H1 (cell line): ENCODE measurements around the gene EFHC1.

Source experiments
- CBX8 ChIP-seq: fragments of 300-800, 300-1000 bp; sonication (generic); IDR thresholded peaks from 2 replicates; pipeline ENCODE4 v1.7.1; 2016; ENCODE audit warnings: low read depth, low read length, borderline replicate concordance
- CHD1 ChIP-seq: IDR thresholded peaks from 2 replicates; pipeline ENCODE4 v1.6.1; 2012; ENCODE audit warnings: low read depth, low read length, improper control_type of control experiment
- EP300 ChIP-seq, 2 experiments: IDR thresholded peaks; 1 replicate in 1 of 2; 2 replicates in 1 of 2; pipeline ENCODE4 v1.6.1; 2011 to 2012; ENCODE audit warnings: low read depth in 2 of 2, low read length in 2 of 2, mild to moderate bottlenecking in 2 of 2, borderline replicate concordance in 1 of 2, inconsistent platforms in 1 of 2, moderate library complexity in 1 of 2
- TF ChIP-seq, protein P1 (sequence below), 3 experiments: IDR thresholded peaks; 1 replicate in 2 of 3; 2 replicates in 1 of 3; pipeline versions ENCODE4 v1.5.1 to v1.6.1; 2011; ENCODE audit warnings: low read length in 3 of 3, mild to moderate bottlenecking in 3 of 3, inconsistent platforms in 2 of 3, low read depth in 1 of 3, moderate library complexity in 1 of 3; ENCODE audit not compliant: insufficient read depth in 1 of 3; ENCODE audit errors: control extremely low read depth in 1 of 3

DNA sequence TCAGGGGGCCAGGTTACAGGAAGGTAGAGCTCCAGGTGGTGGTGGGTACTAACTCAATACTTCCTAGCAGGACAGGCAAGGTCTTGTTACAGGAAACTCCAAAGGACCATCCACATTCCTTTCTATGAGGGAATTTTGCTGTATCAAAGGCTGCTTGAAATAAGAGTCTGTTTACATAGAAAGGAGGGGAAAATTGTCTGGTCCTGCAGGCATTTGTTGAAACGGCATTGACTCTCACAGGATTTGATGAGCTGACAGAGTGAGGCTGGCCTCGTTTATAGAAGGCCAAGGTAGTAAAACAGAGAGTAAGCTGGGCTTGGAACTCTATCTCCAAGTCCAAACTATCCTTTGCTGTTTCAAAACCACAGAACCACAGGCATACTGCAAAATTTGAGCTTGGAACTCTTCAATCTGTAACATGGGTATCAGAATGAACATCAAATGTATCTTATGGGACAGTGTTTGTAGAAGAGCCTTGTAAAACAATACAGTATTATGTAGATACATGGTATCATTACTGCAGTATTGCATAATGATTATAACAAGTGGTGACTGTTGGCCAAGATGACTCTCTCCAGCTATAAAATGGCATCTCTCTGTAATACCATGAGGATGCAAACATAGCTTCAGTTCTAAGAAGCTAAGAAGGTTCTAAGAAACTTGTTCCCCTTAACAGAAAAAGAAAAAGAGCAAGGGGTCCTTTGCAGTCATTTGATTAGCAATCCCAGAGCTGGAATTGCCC lies 95.2 kb downstream of the EFHC1 start:
- TF ChIP-seq, protein P1, sequence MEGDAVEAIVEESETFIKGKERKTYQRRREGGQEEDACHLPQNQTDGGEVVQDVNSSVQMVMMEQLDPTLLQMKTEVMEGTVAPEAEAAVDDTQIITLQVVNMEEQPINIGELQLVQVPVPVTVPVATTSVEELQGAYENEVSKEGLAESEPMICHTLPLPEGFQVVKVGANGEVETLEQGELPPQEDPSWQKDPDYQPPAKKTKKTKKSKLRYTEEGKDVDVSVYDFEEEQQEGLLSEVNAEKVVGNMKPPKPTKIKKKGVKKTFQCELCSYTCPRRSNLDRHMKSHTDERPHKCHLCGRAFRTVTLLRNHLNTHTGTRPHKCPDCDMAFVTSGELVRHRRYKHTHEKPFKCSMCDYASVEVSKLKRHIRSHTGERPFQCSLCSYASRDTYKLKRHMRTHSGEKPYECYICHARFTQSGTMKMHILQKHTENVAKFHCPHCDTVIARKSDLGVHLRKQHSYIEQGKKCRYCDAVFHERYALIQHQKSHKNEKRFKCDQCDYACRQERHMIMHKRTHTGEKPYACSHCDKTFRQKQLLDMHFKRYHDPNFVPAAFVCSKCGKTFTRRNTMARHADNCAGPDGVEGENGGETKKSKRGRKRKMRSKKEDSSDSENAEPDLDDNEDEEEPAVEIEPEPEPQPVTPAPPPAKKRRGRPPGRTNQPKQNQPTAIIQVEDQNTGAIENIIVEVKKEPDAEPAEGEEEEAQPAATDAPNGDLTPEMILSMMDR (IDR thresholded peaks at IDR 0.05; ENCODE audit: control extremely low read depth in 1 of 3, insufficient read depth in 1 of 3, low read depth in 1 of 3, low read length in 3 of 3), result no peak
- no peak for TF ChIP-seq CBX8
- TF ChIP-seq CHD1, result no peak
- no peak for TF ChIP-seq EP300 (IDR thresholded peaks at IDR 0.05; ENCODE audit: borderline replicate concordance in 1 of 2, low read depth in 2 of 2, low read length in 2 of 2)
